Motor neuron (in vitro differentiated cells): Measurements from ENCODE around the gene INSM1. TPM values are rescaled to one million over a fixed set of nuclear protein-coding genes. Genes with fewer than 3 reads are reported as not detected.

Experiments
- ATAC-seq, 8 experiments: fragments of 200-7000 bp; cut with Tn5 transposase; replicated peaks in 6 of 8; 2 replicates each; pipeline ENCODE4 v1.8.0; 2021; ENCODE audit warnings: mild to moderate bottlenecking in 8 of 8, moderate library complexity in 8 of 8
- H3K27ac ChIP-seq, 2 donors: fragments of 250-450 bp; sonication (Bioruptor Pico); 2 replicates each; pipeline ENCODE4 v1.9.0; 2021; ENCODE audit warnings: antibody characterized with exemption in 2 of 2, mild to moderate bottlenecking in 2 of 2, moderate library complexity in 1 of 2
- H3K4me1 ChIP-seq, 2 donors: fragments of 250-450 bp; sonication (Bioruptor Pico); replicated peaks in 1 of 2; 2 replicates each; pipeline ENCODE4 v1.6.1; 2021; ENCODE audit warnings: antibody characterized with exemption in 2 of 2, mild to moderate bottlenecking in 2 of 2, moderate library complexity in 1 of 2
- H3K4me3 ChIP-seq, 5 donors: fragments of 250-450 bp; sonication (Bioruptor Pico); 2 replicates each; pipeline ENCODE4 v1.9.0; 2021; ENCODE audit warnings: antibody characterized with exemption in 5 of 5, mild to moderate bottlenecking in 5 of 5, moderate library complexity in 4 of 5
- WGBS, 10 experiments: fragments of 450-650 bp; shearing (Covaris generic); methylation state at CpG; one replicate each; pipeline ENCODE4 v1.0.0; 2022; 5-methylcytosine and 5-hydroxymethylcytosine counted together
- in situ Hi-C, 9 experiments: fragments of 400-800 bp; cut with MboI; loops; one replicate each; pipeline ENCODE4 v1.15.0; 2021; ENCODE audit warnings: low sequenced_read_pairs in 9 of 9, low pct_unique_long_range_greater_than_20kb in 2 of 9; ENCODE audit not compliant: unreplicated experiment in 9 of 9
- total RNA-seq, 8 experiments: library from RNA; unstranded; fragments of 300-600 nt; gene quantifications; 2 replicates each; pipeline versions ENCODE4 v1.2.3 to v1.2.4, GENCODE V29; 2022

Gene INSM1
- total RNA-seq, 8 experiments from 2014 or later, result 0.56 to 33.1 (median 4.8) TPM; not detected in 2

DNA sequence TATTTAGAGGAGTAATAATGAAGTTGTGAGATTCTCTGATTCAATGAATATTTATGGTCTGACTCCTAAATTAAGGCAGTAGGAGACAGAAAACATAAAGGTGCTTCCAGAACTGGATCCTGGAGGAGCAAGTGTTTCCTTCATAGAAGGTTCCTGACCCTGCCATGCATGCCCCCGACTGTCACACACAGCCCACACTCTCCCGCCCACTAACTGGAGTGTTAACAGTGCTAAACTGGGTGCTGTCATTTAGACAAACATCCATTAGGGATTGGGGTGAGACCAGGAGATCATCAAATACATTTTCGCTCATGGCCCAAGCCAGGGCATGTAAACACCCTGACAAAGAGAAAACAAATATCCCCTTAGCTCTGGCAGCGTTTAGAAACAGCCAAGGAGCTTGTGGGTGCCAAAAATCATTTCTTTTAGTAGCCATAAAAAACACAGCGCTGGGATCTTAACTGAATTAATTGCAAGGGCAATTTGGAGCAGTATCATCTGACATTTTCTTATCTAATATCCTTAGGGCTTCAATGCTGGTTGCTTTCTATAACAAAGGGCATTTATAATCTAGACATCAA is 46.8 kb downstream of the INSM1 start:
- Histone ChIP-seq H3K27ac (no peak overlapping the region), H3K4me1 (peaks cover 44 to 53% of the 10 kb centered on the region in 2 donors), H3K4me3 (no peak overlapping the region)
- in situ Hi-C loops, result no loop called here
- ATAC-seq, result no peak
- WGBS, 10 experiments, result 57 to 80% (median 71%) methylated on average over 1 to 5 of the region's 5 CpGs; no CpG with 5 or more reads in 1 of the 10 experiments

DNA sequence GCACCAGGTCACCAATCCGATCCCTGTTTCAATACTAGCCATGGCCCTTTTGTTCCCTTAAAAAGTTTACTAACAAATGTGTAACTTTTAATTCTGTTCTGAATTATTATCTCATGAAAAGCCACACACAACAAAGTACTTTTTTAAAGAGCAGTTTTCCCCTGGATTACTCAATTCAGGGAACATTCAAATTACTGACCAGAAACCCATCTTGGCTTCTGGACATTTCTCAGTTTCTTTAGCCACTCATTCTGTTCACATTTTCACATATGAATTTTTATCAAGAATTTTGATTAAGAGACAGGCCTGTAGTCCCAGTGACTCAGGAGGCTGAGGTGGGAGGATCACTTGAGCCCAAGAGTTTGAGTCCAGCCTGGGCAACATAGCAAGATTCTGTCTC is 47.4 kb downstream of the INSM1 start:
- H3K27ac ChIP-seq, result no peak overlapping the region
- WGBS, 10 experiments, result 57 to 100% (median 80%) methylated on average over 1 of the region's 1 CpG; no CpG with 5 or more reads in 5 of the 10 experiments
- H3K4me3 ChIP-seq, result no peak overlapping the region
- peaks cover 43 to 47% of the 10 kb centered on the region in 2 donors for H3K4me1 ChIP-seq
- in situ Hi-C loops, result no loop called here
- no peak for ATAC-seq

DNA sequence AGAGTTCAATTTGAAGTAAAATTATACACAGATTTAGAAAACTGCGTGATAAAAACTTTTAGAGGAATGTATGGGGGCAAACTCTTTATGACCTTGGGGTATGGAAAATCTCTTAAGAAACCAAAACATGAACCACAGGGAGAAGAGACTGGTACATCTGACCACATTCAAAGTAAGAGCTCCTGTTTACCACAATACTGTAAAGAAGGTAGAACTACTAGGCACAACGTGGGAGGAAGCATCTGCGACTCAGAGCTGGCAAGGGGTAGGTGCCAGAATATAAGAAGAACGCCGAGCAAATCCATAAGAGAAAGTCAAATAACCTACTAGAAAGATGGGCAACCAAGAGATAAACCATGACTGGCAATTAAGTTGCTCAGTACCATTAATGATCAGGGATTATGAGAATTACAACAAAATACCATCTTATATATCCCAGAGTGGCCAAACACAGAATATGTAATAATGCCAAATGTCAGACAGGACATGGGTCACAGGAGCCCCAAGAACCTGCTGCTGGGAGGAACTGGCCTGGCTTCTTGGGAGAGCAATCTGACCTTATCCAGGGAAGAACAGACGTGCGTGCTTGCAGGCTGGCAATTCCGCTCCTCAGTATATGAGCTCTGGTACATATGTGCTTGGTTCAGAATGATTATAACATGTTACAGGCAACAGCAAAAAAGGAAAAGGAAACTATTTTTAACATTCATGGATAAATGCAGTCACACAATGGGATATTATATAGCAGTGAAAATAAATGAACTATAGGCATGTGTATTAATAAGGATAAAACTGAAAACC is 50.2 kb downstream of the INSM1 start:
- no peak for ATAC-seq
- in situ Hi-C loops, result no loop called here
- WGBS, 10 experiments, result 77 to 100% (median 96%) methylated on average over 1 to 8 of the region's 8 CpGs; no CpG with 5 or more reads in 1 of the 10 experiments
- Histone ChIP-seq H3K27ac (no peak overlapping the region), H3K4me3 (no peak overlapping the region), H3K4me1 (peaks cover 19% of the 10 kb centered on the region in 2 donors)
